Skin of body (tissue), 2 donors: Measurements from ENCODE around the gene BTBD9. TPM values are rescaled to one million over a fixed set of nuclear protein-coding genes. Genes with fewer than 3 reads are reported as not detected.

Experiments
- DNase-seq: peaks from one replicate; lab custom pipeline; 2025; lab: John Stamatoyannopoulos, UW
- total RNA-seq: library from RNA; depleted of rRNA; stranded (reverse); fragments of >200 nt; gene quantifications from one replicate; pipeline ENCODE4 v1.2.3, GENCODE V29; 2014

Gene BTBD9
- total RNA-seq, 1 donor from 2014 or later: 15.0 TPM

DNA sequence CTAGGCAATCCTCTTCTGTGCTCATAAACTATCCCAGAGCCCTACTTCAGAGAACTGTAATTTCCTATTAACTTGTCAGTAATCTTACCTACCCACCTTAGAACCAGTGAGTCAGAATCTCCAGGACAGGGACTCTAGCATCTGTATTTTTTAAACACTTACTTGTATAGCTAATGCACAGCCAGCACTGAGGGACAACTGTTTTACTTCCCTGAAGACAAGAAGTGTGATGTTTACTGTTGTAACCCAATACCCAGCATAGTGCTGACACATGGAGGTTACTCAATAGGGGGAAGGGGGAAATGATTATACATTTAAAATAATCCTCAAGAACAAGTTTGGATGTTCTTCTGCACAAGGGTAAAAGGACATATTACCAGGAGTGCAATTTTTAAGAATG lies 130.8 kb downstream of the BTBD9 start:
- no peak for DNase-seq

DNA sequence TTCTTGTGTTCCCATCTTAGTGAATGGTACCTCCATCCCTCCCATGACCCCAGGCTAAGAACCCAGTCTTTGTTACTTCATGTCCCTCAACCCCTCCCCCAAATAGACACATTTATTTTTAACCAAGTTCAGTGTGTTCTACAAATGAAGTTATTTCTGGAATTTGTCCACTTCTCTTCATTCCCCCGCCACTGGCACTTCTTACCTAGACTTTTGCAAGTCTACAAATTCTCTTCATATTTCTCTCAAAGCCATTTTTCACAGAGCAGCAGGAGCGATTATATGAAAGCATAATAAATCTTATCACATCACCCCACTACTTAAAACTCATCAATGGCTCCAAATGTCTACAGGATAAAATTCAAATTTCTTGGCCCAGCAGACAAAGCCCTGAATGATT lies 131.4 kb downstream of the BTBD9 start:
- no peak for DNase-seq

DNA sequence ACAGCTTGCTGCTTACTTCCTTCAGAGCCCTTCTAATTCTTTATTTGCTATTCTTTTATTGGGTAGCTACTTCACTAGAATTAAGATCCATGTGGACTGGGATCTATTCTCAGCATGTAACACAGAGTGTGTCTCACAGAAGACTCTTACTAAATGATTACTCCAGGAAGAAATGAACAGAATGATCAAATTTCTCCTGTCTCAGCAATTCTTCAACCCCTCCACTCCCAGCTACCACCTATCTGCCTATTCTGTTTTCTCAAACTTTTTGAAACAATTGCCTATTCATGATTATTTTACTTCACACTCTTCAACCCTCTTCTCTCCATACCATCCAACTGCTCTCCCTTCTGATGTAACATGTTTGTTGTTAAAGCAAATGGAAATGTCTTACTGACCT lies 132.6 kb downstream of the BTBD9 start:
- DNase-seq: no peak

DNA sequence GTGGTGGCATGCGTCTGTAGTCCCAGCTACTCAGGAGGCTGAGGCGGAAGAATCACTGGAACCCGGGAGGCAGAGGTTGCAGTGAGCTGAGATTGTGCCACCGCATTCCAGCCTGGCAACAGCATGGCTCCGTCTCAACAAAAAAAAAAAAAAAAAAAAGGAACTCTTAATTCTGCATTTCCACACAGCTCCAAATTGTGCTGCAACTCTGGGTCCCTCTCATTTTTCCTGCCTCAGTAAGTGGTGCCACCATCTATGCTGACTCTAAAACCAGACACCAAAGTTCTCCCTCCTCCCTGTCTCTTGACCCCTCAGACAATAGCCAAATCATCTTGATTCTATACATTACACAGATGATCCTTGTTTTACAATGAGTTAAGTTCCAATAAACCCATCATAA lies 133.9 kb downstream of the BTBD9 start:
- no peak for DNase-seq

DNA sequence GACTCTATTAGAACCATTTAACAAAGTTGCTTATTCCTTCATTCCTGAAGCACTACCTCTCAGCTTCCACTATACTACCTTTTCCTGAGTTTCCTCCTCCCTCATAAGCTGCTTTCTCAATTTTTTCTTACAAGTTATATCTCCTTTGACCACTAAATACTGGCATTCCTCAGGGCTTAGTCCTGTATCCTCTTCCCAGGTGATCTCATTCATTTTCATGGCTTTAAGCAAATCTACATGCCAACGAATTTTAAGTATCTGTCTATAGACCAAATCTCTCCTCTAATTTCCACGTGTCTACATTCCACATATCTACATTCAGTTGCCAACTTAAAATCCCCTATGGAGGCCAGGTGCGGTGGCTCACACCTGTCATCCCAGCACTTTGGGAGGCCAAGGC lies 134.7 kb downstream of the BTBD9 start:
- DNase-seq: no peak

DNA sequence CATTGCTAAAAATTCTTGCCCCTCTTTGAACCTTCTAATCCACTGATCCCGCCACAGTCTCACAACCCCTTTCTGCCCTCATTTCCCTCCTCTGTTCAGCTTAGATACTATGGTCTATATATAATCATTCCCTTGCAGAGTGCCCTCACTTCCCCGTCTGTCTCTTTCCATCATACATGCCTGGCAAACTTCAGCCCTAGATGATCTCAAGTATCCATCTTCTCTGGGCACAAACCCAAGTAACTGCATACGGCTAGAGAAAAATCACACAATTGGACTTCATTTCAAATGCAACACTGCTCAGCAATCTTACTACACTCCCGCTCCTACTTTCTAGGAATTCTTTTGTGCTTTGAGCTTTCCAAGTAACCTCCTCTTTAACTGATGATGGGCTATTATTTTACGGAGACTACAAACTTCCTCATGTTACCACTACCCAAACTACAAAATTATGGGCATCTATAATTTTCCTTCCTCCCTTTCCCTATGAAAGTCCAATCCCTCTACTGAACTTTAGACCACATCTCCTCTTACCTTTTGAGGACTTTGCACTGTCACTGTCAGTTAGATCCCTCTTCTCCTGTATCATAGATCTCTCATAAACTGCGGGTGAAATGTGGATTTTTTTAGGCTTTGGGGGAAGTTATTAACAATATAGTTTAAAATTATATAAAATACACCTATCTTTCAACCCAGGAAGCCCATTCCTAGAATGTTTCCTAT lies 135.6 kb downstream of the BTBD9 start:
- no peak for DNase-seq

DNA sequence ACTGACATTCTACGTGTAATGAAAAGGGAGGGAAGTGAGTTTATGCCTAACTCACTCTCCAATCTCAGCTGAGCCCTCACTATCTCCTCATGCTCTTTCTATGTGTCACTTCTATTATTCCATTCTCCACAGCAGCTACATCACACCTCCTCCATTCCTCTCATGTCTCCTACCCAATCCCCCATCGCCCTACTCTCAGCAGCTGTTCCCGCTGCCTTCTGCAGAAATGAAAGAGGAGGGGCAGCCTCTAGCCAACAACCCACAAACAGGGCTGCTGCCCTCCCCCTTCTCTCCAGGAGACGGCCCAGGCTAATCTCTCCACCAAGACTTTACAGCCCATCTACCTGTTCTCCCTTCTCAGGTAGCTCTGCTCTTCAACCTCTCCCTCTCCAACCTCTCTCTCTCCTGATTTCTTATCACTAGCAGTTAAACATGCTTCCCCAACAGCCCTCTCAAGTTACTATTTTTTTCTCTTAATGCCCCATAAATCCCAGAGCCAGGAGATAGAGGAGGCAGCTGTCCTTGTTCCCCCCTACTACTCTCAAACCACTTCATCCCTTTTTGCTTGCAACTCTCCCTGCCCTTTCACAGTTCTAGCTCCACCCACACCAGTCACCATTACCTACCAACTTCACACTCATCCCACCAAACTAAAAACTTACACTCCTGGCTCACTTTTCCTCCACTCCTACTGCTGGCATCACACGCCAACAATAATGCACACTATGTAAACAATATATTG lies 136.5 kb downstream of the BTBD9 start:
- no peak for DNase-seq

DNA sequence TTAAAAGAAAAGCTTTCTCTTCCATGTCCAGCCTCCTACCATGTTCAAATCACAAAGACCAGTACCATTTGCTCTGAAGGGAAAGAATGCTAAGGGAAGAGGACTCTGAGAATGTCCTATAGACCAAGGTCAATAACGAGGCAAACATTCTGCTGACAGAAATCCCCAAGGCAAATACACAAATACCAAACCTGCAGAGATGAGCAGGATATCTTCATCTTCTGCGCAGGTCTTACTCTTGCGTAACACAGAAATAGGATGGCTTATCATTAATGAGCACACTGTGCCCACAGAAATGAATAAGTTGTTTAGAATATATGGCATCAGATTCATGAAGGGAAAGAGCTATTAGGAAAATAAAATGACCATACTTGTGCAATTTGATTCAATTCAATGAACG lies 137.3 kb downstream of the BTBD9 start:
- DNase-seq: no peak

DNA sequence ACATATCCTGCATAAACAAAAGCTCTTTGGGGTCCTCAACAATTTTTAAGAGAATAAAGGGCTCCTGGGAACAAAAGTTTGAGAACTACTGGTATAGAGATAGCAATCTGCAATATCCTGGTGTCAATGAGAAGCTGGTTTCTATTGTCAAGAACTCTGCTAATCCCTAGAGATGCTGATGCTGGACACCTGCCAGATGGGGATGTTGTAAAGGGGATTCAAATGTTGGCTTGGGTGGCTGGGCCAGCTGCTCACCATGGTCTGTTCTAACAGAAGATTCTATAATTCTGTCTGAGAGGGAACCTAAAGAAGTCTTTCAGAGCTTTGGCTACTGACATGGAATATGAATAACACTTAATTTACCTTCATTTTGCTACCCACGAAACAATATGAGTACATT lies 137.8 kb downstream of the BTBD9 start:
- no peak for DNase-seq

DNA sequence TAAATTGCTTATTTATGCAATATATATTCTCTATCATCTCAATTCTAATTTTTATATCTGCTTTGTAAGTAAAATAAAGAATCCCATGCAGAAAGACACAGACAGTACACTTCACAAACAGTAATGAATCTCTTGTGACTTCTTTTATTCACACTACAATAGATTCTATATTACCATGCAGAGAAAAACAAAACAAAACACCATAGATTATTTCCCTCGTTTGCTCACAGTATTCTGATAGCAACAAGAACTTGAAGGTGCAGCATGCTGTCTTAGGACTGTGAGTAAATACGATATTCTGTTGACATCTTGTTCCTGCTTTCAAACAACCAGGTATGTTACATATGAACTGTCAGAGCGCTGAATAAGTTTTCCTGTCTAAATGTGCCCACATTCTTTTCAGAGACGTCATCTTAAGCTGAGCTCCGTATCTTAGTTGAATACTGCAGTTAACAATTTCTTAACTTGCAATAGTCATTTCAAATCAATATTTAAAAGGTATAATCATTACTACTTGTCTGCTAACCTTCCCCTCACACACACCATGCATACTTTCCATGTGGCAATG lies 140.1 kb downstream of the BTBD9 start:
- DNase-seq: no peak

DNA sequence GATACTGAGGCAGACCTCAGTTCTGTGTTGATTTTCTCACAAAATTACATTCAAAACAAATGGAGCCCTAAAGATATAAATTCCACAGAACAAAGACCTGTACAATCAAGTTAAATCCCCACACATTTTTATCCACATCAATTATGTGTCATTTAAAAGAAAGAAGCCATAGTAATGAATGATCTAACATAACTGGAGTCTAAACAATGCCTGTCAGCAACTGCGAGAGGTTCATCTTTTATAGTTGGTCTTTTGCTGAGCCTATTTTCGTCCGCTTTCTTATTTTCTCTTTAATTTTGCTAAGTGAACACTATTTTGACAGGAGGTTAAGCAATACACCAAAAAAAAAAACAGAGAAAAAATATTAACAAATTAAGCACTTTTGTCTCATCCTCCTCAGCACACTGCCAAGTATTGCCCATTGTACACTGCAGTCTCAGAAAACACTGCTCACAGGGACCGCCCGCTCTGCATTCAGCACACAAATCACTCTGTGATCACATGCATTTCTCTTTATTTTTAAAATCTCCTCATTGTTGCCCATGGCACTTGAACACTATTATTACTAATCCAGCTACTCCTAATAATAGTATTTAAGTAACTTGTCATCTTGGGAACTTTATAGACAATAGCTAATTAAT lies 140.8 kb downstream of the BTBD9 start:
- no peak for DNase-seq

DNA sequence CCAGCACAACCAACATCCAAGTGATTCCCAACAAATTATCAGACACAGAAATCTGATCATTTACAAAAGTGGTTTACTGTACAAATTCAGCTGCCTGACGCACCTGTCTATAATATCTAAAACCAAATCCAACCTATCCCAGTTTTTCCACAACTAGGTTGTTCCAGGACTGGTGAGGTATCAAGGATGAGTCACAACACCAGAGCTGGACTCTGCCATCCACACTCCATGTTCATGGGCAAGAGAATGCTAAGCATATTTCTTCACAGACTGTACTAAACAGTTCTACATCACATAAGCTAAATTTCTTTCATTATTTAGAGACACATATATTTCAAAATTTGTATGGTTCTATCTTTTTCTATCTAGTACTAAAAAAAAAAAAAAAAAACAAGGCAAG lies 141.6 kb downstream of the BTBD9 start:
- DNase-seq: no peak

DNA sequence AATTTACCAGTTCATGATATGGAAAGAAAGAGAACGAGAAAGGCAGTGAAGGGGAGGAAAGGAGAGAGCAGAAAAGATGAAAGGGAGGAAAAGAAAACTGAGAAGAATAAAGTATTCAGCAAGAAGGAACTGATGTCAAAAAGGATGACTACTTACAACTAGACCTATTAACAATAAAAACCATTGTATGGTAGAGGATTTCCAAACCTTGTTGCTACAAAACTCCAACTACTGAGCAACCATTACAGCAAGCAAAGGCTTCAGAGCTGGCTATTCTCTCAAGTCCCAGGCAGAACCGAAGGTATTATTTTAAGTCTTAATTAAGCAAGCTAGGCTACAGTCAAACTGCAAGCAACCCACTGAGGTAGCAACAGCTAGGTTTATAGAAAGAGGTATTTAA lies 142.2 kb downstream of the BTBD9 start:
- no peak for DNase-seq

DNA sequence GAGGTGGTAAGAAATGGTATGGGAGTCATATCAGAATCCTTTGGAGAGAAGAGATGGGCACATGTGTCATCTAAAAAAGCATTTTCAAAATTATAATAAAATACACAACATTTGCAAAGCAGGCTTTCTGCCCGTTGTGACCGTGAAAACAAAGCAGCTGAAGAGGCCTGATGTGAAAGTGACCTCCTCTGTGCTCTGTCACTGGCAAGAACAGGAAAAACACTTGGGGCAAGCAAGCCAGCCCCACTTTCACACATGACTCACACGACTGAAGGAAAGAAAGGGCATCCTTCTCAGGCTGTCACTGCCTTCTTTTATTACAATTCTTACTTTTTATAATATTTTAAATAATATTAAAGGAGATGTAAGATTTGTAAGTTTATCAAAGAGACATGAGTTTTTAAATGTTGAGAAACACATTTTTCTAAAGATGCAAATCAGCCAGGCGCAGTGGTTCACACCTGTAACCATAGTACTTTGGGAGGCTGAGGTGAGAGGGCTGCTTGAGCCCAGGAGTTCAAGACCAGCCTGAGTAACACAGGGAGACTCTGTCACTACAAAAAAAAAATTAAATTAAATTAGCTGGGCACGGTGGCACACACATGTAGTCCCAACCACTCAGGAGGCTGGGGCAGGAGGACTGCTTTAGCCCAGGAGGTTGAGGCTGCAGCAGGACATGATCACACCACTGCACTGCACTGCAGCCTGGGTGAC lies 143.7 kb downstream of the BTBD9 start:
- DNase-seq: no peak

DNA sequence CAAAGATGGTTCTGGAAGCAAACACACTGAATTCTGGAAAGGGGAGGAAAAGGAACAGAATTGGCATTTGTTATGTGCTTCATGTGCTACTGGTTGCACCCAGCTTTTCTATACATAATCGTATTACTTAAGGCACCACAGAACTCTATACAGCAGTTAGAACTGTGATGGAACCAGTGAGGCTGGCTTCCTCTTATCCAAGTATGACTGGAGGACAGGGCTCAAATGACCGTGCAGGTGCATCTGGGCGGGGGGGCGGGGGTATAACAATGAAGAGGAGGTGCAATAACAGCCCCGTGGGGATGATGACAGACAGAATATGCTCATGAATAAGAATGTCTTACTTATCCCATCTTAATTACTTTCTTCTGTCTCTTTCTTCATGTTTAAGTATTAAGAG lies 144.2 kb downstream of the BTBD9 start:
- no peak for DNase-seq

DNA sequence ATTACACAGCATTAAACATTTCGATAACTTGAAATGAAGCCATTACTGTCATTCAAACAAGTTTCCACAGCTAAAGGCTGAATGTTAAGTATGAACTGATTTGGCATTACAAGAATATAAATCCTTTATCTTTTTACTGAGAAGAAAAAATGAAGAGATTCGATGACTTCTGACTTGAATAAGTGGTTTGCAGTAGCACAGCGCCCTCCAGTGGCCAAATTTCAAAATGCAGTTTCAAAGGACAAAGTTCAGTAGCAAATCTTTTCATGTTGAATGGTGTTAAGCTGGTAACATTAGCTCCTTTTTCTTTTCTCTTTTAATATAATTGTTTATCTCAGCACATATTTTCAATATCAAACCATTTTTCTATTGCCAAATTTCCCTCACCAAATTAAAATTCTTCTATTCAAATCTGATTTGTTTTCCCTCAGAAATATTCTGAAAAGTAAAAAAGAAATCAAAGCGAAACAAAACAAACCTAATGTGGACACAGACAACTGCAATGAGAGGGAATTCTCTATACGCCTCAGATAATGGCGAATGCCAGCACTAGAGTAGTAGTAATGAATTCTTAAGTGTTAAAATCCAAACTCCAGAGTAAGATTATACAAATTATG lies 145.7 kb downstream of the BTBD9 start:
- peak; percentile 83 for DNase-seq

DNA sequence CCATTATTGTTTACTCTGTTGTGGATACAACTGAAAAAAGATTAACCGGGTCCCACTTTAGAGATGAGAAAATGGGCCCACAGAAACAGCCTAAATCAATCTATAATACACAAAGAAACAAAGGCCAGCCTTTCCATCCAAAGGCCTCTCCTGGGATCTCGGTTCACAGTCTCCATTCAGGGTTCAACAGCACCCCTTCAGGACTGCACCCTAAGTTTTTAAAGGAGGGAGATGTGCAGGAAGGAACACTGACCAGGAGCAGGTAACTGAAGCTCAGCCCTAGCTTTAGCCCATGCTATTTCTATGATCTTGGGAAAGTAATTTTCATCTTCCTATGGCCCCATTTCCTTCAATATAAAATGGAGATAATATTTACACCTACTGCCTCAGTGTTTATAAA lies 147.7 kb downstream of the BTBD9 start:
- DNase-seq: no peak

DNA sequence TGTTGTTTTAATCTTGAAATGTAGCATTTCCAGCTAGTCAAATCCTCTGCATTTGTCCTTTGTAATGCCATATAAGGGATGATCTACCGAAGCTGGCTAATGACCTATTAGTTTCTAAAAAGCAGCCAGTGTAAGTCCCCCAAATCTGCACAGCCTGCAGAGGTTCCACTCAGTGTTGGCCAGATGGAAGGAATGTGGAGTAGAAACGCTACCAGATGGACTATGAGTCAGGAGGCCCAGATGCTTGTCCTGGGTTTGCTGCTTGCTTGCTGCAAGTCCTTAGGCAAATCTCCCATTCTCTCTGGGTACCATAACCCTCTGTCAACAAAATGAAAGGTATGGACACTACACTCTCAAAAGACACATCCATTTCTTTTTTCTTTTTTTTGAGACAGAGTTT lies 149.8 kb downstream of the BTBD9 start:
- DNase-seq: peak; percentile 7

DNA sequence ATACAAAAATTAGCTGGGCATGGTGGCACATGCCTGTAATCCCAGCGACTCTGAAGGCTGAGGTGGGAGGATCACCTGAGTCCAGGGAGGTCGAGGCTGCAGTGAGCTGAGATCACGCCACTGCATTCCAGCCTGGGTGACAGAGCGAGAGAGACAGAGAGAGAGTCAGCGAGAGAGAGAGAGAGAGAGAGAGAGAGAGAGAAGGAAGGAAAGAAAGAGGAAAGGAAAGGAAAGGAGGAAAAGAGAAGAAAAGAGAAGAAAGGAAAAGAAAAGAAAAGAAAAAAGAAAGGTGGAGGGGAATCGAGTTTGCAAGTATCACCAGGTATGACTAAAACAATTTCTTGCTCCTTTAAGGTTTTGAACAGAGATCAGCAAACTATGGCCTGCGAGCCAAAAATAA lies 152.3 kb downstream of the BTBD9 start:
- no peak for DNase-seq

DNA sequence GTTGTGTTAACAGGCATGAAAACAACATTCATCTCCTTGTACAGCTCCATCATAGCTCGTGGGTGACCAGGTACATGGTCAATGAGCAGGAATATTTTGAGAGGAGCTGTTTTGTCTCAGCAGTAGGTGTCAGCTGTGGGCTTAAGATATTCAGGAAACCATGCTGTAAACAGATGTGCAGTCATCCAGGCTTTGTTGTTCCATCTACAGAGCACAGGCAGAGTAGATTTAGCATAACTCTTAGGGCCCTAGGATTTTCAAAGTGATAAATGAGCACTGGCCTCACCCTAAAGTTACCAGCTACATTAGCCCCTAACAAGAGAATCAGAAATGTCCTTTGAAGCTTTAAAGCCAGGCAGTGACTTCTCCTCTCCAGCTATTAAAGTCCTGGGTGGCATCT lies 154.2 kb downstream of the BTBD9 start:
- no peak for DNase-seq

DNA sequence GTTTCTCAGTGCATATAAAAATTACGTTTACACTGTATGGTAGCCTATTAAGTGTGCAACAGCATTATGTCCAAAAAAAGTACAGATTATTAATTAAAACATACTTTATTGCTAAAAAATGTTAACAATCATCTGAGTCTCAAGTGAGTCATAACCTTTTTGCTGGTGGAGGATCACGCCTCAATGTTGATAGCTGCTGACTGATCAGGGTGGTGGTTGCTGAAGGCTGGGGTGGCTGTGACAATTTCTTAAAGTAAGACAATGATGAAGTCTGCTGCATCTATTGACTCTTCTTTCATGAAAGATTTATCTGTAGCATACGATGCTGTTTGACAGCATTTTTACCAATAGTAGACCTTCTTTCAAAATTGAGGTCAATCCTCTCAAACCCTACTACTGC lies 155.1 kb downstream of the BTBD9 start:
- DNase-seq: no peak
